ENCODE results near the gene TNFAIP8L1.
A peak's percentile ranks its signal among the peaks of the same experiment; 100 is the strongest.

TNFAIP8L1 gene

GRCh38 chr19:4613254-4613751 lies 26.0 kb upstream of the TNFAIP8L1 start:
- no peak for DNase-seq

GRCh38 chr19:4618019-4618418 lies 21.3 kb upstream of the TNFAIP8L1 start:
- no peak for DNase-seq

GRCh38 chr19:4619668-4620294 lies 19.5 kb upstream of the TNFAIP8L1 start:
- no peak for DNase-seq

- DNase-seq = no peak
Observed at GRCh38 chr19:4620675-4621074, 18.6 kb upstream of the TNFAIP8L1 start.

GRCh38 chr19:4622695-4623421 lies 16.5 kb upstream of the TNFAIP8L1 start:
- no peak for DNase-seq

GRCh38 chr19:4624301-4624700 lies 15.0 kb upstream of the TNFAIP8L1 start:
- no peak for DNase-seq

- peak; percentile 12 to 43 for DNase-seq
Observed at GRCh38 chr19:4624733-4625362, 14.5 kb upstream of the TNFAIP8L1 start.

- peak; percentile 85 to 88 for DNase-seq
Observed at GRCh38 chr19:4633140-4633967, 6.0 kb upstream of the TNFAIP8L1 start.

GRCh38 chr19:4635754-4636116 lies 3.6 kb upstream of the TNFAIP8L1 start:
- no peak for DNase-seq

GRCh38 chr19:4636151-4636717 lies 3.1 kb upstream of the TNFAIP8L1 start:
- DNase-seq = peak; percentile 11 to 26

- DNase-seq = no peak
Observed at GRCh38 chr19:4636761-4637160, 2.6 kb upstream of the TNFAIP8L1 start.

GRCh38 chr19:4638317-4638716 lies 999 bp upstream of the TNFAIP8L1 start:
- DNase-seq = no peak

GRCh38 chr19:4639531-4640246 lies 373 bp downstream of the TNFAIP8L1 start:
- no peak for DNase-seq

GRCh38 chr19:4640247-4641000 lies 1.1 kb downstream of the TNFAIP8L1 start:
- no peak for DNase-seq

- no peak for DNase-seq
Observed at GRCh38 chr19:4641132-4641531, 1.8 kb downstream of the TNFAIP8L1 start.

- no peak for DNase-seq
Observed at GRCh38 chr19:4642625-4643024, 3.3 kb downstream of the TNFAIP8L1 start.

- DNase-seq = no peak
Observed at GRCh38 chr19:4645718-4646117, 6.4 kb downstream of the TNFAIP8L1 start.

GRCh38 chr19:4647676-4648644 lies 8.6 kb downstream of the TNFAIP8L1 start:
- no peak for DNase-seq

- DNase-seq = no peak
Observed at GRCh38 chr19:4649392-4650047, 10.2 kb downstream of the TNFAIP8L1 start.

- DNase-seq = no peak
Observed at GRCh38 chr19:4650159-4650558, 10.8 kb downstream of the TNFAIP8L1 start.
